Activated CD8-positive, alpha-beta T cell treated with anti-CD3 and anti-CD28 coated beads for 36 hours (primary cell): ENCODE data around the gene GPR31. TPM values are rescaled to one million over a fixed set of nuclear protein-coding genes. Genes with fewer than 3 reads are reported as not detected.
A peak's percentile ranks its signal among the peaks of the same experiment; 100 is the strongest.
"Not testable (repeated sequence)": the region's sequence is repeated elsewhere in the genome, so short reads cannot be mapped to it uniquely, and the experiment has no call there.

ENCODE experiments used
- ATAC-seq: fragments of 200-7000 bp; cut with Tn5 transposase; one replicate; pipeline ENCODE4 v1.10.0; 2021; ENCODE audit warnings: mild to moderate bottlenecking, moderate library complexity
- CTCF ChIA-PET: fragments of 350-600 bp; sonication (Branson Sonifier 250); formaldehyde crosslinking; loops from one replicate; lab custom pipeline; 2021; ENCODE audit warnings: antibody characterized with exemption; lab: Charles Lee
- POLR2A ChIA-PET: fragments of 350-600 bp; sonication (Branson Sonifier 250); formaldehyde crosslinking; loops from one replicate; lab custom pipeline; 2021; ENCODE audit warnings: antibody characterized with exemption; lab: Charles Lee
- DNase-seq: peaks from one replicate; pipeline ENCODE4 v3.0.0-alpha.2; 2020
- H3K27ac Mint-ChIP-seq: one replicate; pipeline ENCODE4 v1.8.0; 2021; ENCODE audit warnings: mild to moderate bottlenecking, mixed read lengths
- H3K27me3 Mint-ChIP-seq: one replicate; pipeline ENCODE4 v1.8.0; 2021; ENCODE audit warnings: mixed read lengths
- H3K36me3 Mint-ChIP-seq: one replicate; pipeline ENCODE4 v1.8.0; 2021; ENCODE audit warnings: low read depth, mixed read lengths
- H3K4me1 Mint-ChIP-seq: one replicate; pipeline ENCODE4 v1.8.0; 2021; ENCODE audit warnings: low read depth, mixed read lengths
- H3K4me3 Mint-ChIP-seq: one replicate; pipeline ENCODE4 v1.8.0; 2021; ENCODE audit warnings: mild to moderate bottlenecking, moderate library complexity, mixed read lengths
- H3K9me3 Mint-ChIP-seq: one replicate; pipeline ENCODE4 v1.8.0; 2021; ENCODE audit warnings: mixed read lengths
- CTCF ChIP-seq: fragments of 200-600 bp; IDR thresholded peaks from one replicate; pipeline ENCODE4 v1.8.0; 2022; ENCODE audit warnings: antibody characterized with exemption, mild to moderate bottlenecking
- intact Hi-C: fragments of 100-400 bp; cut with micrococcal nuclease; formaldehyde crosslinking; loops from one replicate; pipeline ENCODE4 v1.10.0; 2022
- total RNA-seq, 2 experiments: library from RNA; stranded (reverse); gene quantifications; one replicate each; pipeline ENCODE4 v1.2.3, GENCODE V29; 2021

GPR31 gene
- not detected for total RNA-seq

GRCh38 chr6:167157863-167158262 lies at the start of gene GPR31:
Gene GPR31, minus strand, starts transcription at chr6:167157980. Its CDS starts 149 bp downstream, at chr6:167157831.
- Mint-ChIP-seq H3K9me3 (no peaks in the 10 kb centered on the region), H3K36me3 (no peaks in the 10 kb centered on the region), H3K27ac (no peak within 1 kb of the TSS), H3K4me3 (no peak within 1 kb of the TSS), H3K4me1 (peaks cover 10% of the 10 kb centered on the region), H3K27me3 (no peaks in the 10 kb centered on the region)
- ChIA-PET POLR2A (no interaction called here), CTCF (no interaction called here)
- ATAC-seq (no peak), DNase-seq (no peak)
- intact Hi-C loops, result no loop called here
- no peak for TF ChIP-seq CTCF

GRCh38 chr6:167207527-167207926 lies 49.7 kb upstream of the GPR31 start:
- POLR2A ChIA-PET, result no interaction called here
- no peak for TF ChIP-seq CTCF
- no peak overlapping the region for H3K27ac Mint-ChIP-seq
- intact Hi-C loops, result no loop called here
- no peaks in the 10 kb centered on the region for H3K4me1 Mint-ChIP-seq
- ATAC-seq (no peak), DNase-seq (no peak)
- no peak overlapping the region for H3K4me3 Mint-ChIP-seq
- H3K9me3 Mint-ChIP-seq, result no peaks in the 10 kb centered on the region
- CTCF ChIA-PET, result no interaction called here
- peaks cover 6% of the 10 kb centered on the region for H3K27me3 Mint-ChIP-seq
- H3K36me3 Mint-ChIP-seq, result no peaks in the 10 kb centered on the region

GRCh38 chr6:167205316-167205715 lies 47.5 kb upstream of the GPR31 start:
- H3K4me3 Mint-ChIP-seq, DNase-seq, intact Hi-C loops, H3K9me3 Mint-ChIP-seq, H3K4me1 Mint-ChIP-seq, POLR2A ChIA-PET, H3K27ac Mint-ChIP-seq, ATAC-seq, CTCF ChIA-PET, H3K36me3 Mint-ChIP-seq: not testable (repeated sequence)
- H3K27me3 Mint-ChIP-seq, result peaks cover 17% of the 10 kb centered on the region

- CTCF ChIA-PET, H3K27ac Mint-ChIP-seq, H3K4me1 Mint-ChIP-seq, DNase-seq, ATAC-seq, H3K36me3 Mint-ChIP-seq, POLR2A ChIA-PET, H3K9me3 Mint-ChIP-seq, intact Hi-C loops, H3K4me3 Mint-ChIP-seq: not testable (repeated sequence)
- peaks cover 19% of the 10 kb centered on the region for H3K27me3 Mint-ChIP-seq
These were observed 46.2 kb upstream of the GPR31 start for GRCh38 chr6:167204059-167204348.

GRCh38 chr6:167203261-167204058 lies 45.7 kb upstream of the GPR31 start:
- not testable (repeated sequence) for H3K27ac Mint-ChIP-seq

GRCh38 chr6:167202613-167203012 lies 44.8 kb upstream of the GPR31 start:
- H3K27ac Mint-ChIP-seq, H3K9me3 Mint-ChIP-seq, intact Hi-C loops, DNase-seq, H3K4me1 Mint-ChIP-seq, H3K36me3 Mint-ChIP-seq, H3K4me3 Mint-ChIP-seq, POLR2A ChIA-PET, CTCF ChIA-PET, ATAC-seq: not testable (repeated sequence)
- H3K27me3 Mint-ChIP-seq, result peaks cover 25% of the 10 kb centered on the region

More at GRCh38 chr6:167203261-167204058, 45.7 kb upstream of the GPR31 start:
- DNase-seq, ATAC-seq, CTCF ChIA-PET, H3K4me1 Mint-ChIP-seq, H3K9me3 Mint-ChIP-seq, H3K4me3 Mint-ChIP-seq, H3K36me3 Mint-ChIP-seq, intact Hi-C loops, POLR2A ChIA-PET: not testable (repeated sequence)
- H3K27me3 Mint-ChIP-seq, result peaks cover 20% of the 10 kb centered on the region

GRCh38 chr6:167200806-167201205 lies 43.0 kb upstream of the GPR31 start:
- no peaks in the 10 kb centered on the region for H3K36me3 Mint-ChIP-seq
- TF ChIP-seq CTCF, result no peak
- ATAC-seq, result no peak
- no peaks in the 10 kb centered on the region for H3K9me3 Mint-ChIP-seq
- CTCF ChIA-PET, result no interaction called here
- no peak overlapping the region for H3K4me3 Mint-ChIP-seq
- H3K27me3 Mint-ChIP-seq, result peaks cover 22% of the 10 kb centered on the region
- no peaks in the 10 kb centered on the region for H3K4me1 Mint-ChIP-seq
- POLR2A ChIA-PET, result no interaction called here
- intact Hi-C loops, result no loop called here
- no peak for DNase-seq
- no peak overlapping the region for H3K27ac Mint-ChIP-seq

- peaks cover 15% of the 10 kb centered on the region for H3K27me3 Mint-ChIP-seq
These were observed 38.3 kb upstream of the GPR31 start for GRCh38 chr6:167195941-167196610.

GRCh38 chr6:167193515-167194125 lies 35.8 kb upstream of the GPR31 start:
- DNase-seq, H3K4me3 Mint-ChIP-seq, POLR2A ChIA-PET, H3K27ac Mint-ChIP-seq, CTCF ChIA-PET, intact Hi-C loops, H3K36me3 Mint-ChIP-seq, H3K27me3 Mint-ChIP-seq, H3K9me3 Mint-ChIP-seq, ATAC-seq, H3K4me1 Mint-ChIP-seq: not testable (repeated sequence)

More at GRCh38 chr6:167195941-167196610, 38.3 kb upstream of the GPR31 start:
- H3K4me3 Mint-ChIP-seq, H3K9me3 Mint-ChIP-seq, H3K4me1 Mint-ChIP-seq, intact Hi-C loops, H3K36me3 Mint-ChIP-seq, DNase-seq, POLR2A ChIA-PET, CTCF ChIA-PET, H3K27ac Mint-ChIP-seq: not testable (repeated sequence)
- ATAC-seq, result peak; percentile 13
